Natural killer cell treated with Interleukin-12 subunit alpha and Interleukin-12 subunit beta and Interleukin-15 and Interleukin-18, amount 100 ng/mL, for 72 hours (primary cell): ENCODE results near the gene APBB1. TPM values are rescaled to one million over a fixed set of nuclear protein-coding genes. Genes with fewer than 3 reads are reported as not detected.
A peak's percentile ranks its signal among the peaks of the same experiment; 100 is the strongest.

Experiments
- ATAC-seq, 2 donors: fragments of 150-1000 bp; cut with Tn5 transposase in 1 of 2; sonication (Bioruptor Pico), chemical (Tn5 transposase) in 1 of 2; 2 replicates each; pipeline ENCODE4 v1.10.0; 2021
- DNase-seq: peaks from one replicate; pipeline ENCODE4 v3.0.0; 2022; ENCODE audit warnings: low spot score
- H3K27ac Mint-ChIP-seq, 2 donors: 1 replicate in 1 of 2; 2 replicates in 1 of 2; pipeline ENCODE4 v1.8.0; 2022; ENCODE audit warnings: mixed read lengths in 2 of 2, mild to moderate bottlenecking in 1 of 2, moderate library complexity in 1 of 2
- H3K27me3 Mint-ChIP-seq, 2 donors: 1 replicate in 1 of 2; 2 replicates in 1 of 2; pipeline ENCODE4 v1.8.0; 2022; ENCODE audit warnings: mixed read lengths in 2 of 2
- H3K36me3 Mint-ChIP-seq: one replicate; pipeline ENCODE4 v1.8.0; 2022; ENCODE audit warnings: mixed read lengths
- H3K4me1 Mint-ChIP-seq, 2 donors: 1 replicate in 1 of 2; 2 replicates in 1 of 2; pipeline ENCODE4 v1.8.0; 2022; ENCODE audit warnings: low read depth in 2 of 2, mixed read lengths in 2 of 2, mild to moderate bottlenecking in 1 of 2
- H3K4me3 Mint-ChIP-seq: one replicate; pipeline ENCODE4 v1.8.0; 2022; ENCODE audit warnings: mixed read lengths
- H3K9me3 Mint-ChIP-seq: 2 replicates; pipeline ENCODE4 v1.8.0; 2022; ENCODE audit warnings: mixed read lengths
- total RNA-seq, 2 donors: library from RNA; stranded (reverse); gene quantifications; one replicate each; pipeline ENCODE4 v1.2.3, GENCODE V29; 2022

APBB1 gene
- total RNA-seq, 2 donors from 2014 or later, result 25.5 to 27.5 TPM

DNA sequence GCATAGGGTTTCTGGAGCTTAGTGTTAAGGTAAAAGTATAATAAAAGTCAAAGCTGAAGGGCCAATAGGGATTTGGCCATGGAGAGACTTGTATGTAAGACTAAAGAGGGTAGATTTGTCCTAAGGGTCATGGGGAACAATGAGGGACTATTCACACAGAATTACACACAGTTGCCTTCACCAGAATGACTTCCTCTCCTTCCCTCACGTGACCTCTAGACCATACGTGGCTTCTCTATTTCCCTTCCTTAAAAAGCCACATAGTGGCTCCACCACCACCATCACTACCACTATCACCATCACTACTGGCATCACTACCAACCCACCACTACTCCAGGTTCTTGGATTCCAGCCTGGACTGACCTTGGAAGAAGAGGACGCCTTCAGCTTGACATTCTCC lies 19.1 kb upstream of the APBB1 start:
- ATAC-seq (no peak), DNase-seq (no peak)
- Mint-ChIP-seq H3K9me3 (no peaks in the 10 kb centered on the region), H3K27me3 (peaks cover 0 to 2% of the 10 kb centered on the region in 2 donors), H3K4me3 (no peak overlapping the region), H3K36me3 (no peaks in the 10 kb centered on the region), H3K27ac (no peak overlapping the region), H3K4me1 (peaks cover 3 to 5% of the 10 kb centered on the region in 2 donors)

GRCh38 chr11:6437423-6437822 lies 18.5 kb upstream of the APBB1 start:
- Mint-ChIP-seq H3K27ac (no peak overlapping the region), H3K4me3 (no peak overlapping the region), H3K4me1 (peaks cover 3 to 5% of the 10 kb centered on the region in 2 donors), H3K9me3 (no peaks in the 10 kb centered on the region), H3K27me3 (peaks cover 0 to 2% of the 10 kb centered on the region in 2 donors), H3K36me3 (no peaks in the 10 kb centered on the region)
- no peak for ATAC-seq
- no peak for DNase-seq

DNA sequence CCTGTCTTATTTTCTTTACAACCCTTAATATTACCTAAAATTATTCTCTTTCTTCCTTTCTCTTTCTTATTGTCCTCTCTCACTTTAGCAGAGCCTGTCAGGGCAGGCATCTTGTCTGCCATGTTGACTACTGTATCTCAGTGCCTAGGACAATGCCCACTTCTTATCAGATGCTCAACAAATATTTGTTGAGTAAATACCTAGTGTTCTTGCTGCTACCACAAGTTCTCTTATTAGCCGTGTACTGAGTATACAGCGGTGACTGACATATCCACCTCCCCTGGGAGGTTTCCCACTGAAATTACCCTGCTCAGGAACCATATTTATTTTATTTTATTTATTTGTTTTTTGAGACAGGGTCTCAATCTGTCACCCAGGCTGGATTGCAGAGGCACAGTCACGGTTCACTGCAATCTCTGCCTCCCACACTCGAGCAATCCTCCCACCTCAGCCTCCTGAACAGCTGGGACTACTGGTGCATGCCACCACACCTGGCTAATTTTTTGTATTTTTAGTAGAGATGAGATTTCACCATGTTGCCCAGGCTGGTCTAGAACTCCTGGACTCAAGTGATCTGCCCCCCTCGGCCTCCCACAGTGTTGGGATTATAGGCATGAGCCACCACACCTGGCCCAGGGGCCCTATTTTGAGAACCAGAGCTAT lies 15.2 kb upstream of the APBB1 start:
- Mint-ChIP-seq H3K9me3 (no peaks in the 10 kb centered on the region), H3K36me3 (no peaks in the 10 kb centered on the region), H3K27ac (no peak overlapping the region), H3K27me3 (peaks cover 0 to 2% of the 10 kb centered on the region in 2 donors), H3K4me3 (no peak overlapping the region), H3K4me1 (peaks cover 3 to 5% of the 10 kb centered on the region in 2 donors)
- DNase-seq, result no peak
- no peak for ATAC-seq

DNA sequence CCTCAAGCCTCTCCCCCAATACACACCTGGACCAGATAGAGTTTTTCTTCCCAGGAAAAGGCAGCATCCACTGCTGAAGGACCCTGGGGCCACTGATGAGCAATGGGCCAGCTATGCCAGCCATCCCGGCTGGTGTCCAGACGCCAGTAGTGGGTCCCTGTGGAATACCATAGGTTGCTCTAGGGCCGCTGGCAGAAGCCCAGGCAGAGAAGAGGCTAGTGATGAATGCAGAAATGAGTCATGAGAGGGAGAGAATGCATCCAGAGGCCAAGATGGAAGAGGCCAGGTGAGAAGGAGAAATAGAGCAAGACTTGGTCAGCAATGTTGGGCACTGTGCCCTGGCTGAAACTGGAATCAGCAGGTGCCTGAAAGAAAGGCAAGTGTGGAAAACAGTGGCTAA lies 13.0 kb upstream of the APBB1 start:
- Mint-ChIP-seq H3K4me3 (no peak overlapping the region), H3K4me1 (peaks cover 3 to 5% of the 10 kb centered on the region in 2 donors), H3K27ac (no peak overlapping the region), H3K36me3 (no peaks in the 10 kb centered on the region), H3K9me3 (no peaks in the 10 kb centered on the region), H3K27me3 (peaks cover 0 to 2% of the 10 kb centered on the region in 2 donors)
- ATAC-seq (no peak), DNase-seq (no peak)

DNA sequence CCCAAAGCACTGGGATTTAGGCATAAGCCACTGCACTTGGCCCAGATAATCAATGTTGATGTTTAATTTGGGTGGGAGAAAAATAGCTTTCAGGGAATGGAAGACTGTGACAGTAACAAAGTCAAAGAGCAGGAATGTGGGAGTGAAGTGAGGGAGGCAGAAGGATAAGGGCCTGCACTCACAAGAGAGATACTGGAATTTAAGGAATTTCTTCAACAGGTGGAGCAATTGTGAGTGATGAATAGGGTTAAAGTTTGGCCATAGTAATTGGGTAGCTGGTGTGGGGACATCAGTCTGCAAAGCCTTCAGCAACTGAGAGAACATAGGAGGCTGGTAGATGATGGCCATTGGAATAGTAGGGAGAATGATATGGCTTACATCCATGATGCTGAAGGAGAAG lies 8.6 kb upstream of the APBB1 start:
- peaks cover 15 to 27% of the 10 kb centered on the region in 2 donors for H3K27me3 Mint-ChIP-seq
- H3K36me3 Mint-ChIP-seq, result no peaks in the 10 kb centered on the region
- no peak overlapping the region for H3K4me3 Mint-ChIP-seq
- no peak overlapping the region for H3K27ac Mint-ChIP-seq
- no peaks in the 10 kb centered on the region for H3K4me1 Mint-ChIP-seq
- no peak for ATAC-seq
- no peak for DNase-seq
- H3K9me3 Mint-ChIP-seq, result no peaks in the 10 kb centered on the region

DNA sequence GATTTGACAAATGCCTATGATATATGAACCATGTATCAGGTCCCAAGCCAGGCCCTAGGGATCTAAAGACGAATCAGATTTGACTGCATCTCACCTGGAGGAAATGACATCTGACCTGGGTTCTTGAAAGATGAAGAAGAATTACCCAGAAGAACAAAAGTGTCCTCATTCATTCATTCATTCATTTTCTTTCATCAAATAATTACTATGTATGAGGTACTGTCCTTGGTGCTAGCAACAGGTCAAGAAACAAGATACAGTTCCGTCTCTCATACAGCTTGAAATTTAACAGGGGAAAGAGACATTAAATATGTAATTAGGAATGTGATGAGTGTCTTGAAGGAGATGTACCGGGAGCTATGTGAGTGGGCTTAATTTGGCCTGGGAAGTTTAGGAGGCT lies 1.8 kb upstream of the APBB1 start:
- H3K27me3 Mint-ChIP-seq, result peaks cover 24 to 41% of the 10 kb centered on the region in 2 donors
- no peak overlapping the region for H3K4me3 Mint-ChIP-seq
- ATAC-seq (no peak), DNase-seq (no peak)
- peaks cover 2 to 5% of the 10 kb centered on the region in 2 donors for H3K4me1 Mint-ChIP-seq
- peak overlapping the region in 1 of 2 donors; percentile 3 for H3K27ac Mint-ChIP-seq
- H3K36me3 Mint-ChIP-seq, result no peaks in the 10 kb centered on the region
- no peaks in the 10 kb centered on the region for H3K9me3 Mint-ChIP-seq

DNA sequence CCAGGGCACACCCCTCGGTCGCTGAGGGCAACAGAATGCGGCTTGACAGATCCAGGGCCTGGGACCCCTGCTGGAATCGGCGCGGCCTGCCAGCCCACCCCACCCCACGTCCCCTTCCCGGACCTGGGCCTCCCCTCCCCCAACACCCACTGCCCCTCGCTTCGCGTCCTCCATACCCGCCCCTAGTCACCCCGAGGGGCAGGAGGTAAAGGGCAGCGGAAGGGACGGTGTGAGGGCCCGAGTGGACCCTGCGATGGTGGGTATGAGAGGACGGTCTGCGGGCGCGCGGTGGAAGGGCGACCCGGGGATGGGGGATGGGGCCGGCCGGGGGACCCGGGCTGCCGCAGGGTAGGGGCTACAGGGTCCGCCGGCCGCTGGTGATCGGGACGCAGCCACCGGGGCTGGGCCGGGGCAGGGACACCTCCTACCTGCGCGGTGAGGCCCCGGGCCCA lies 311 bp downstream of the APBB1 start:
- DNase-seq (no peak), ATAC-seq (no peak)
- Mint-ChIP-seq H3K27me3 (peaks cover 14 to 25% of the 10 kb centered on the region in 2 donors), H3K9me3 (no peaks in the 10 kb centered on the region), H3K4me1 (peaks cover 2 to 5% of the 10 kb centered on the region in 2 donors), H3K36me3 (no peaks in the 10 kb centered on the region), H3K4me3 (no peak overlapping the region), H3K27ac (no peak overlapping the region)

DNA sequence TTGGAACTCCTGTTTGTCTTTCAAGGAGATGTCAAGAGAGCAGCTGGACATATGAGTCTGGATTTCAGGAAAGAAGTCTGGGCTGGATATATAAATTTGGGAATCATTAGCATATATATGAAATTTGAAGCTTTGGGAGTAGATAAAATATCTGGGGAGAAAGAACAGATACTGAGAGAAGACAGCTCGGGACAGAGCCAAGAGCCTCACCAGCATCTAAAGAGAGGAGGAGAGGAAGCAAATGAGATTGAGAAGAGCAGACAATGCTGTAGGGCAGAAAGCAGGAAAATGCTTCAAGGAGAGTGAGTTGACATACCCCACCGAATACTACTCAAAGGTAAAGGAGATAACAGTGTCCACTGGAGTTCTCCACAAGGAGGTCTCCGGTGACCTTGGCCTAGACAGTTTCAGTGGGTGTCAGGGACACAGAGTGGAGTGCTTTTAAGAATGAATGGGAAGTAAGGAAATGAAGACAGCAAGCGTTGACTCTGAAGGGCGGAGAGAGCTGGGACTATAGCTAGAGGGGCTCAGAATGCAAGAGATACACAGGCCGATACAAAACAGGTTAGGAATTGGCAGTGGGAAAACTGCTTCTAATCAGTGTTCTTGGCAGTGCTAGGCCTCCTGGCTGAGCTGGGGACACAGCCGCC lies 862 bp downstream of the APBB1 start:
- no peak overlapping the region for H3K4me3 Mint-ChIP-seq
- ATAC-seq, result no peak
- no peak for DNase-seq
- peaks cover 5% of the 10 kb centered on the region in 2 donors for H3K4me1 Mint-ChIP-seq
- no peaks in the 10 kb centered on the region for H3K9me3 Mint-ChIP-seq
- no peak overlapping the region for H3K27ac Mint-ChIP-seq
- peaks cover 12 to 20% of the 10 kb centered on the region in 2 donors for H3K27me3 Mint-ChIP-seq
- no peaks in the 10 kb centered on the region for H3K36me3 Mint-ChIP-seq

DNA sequence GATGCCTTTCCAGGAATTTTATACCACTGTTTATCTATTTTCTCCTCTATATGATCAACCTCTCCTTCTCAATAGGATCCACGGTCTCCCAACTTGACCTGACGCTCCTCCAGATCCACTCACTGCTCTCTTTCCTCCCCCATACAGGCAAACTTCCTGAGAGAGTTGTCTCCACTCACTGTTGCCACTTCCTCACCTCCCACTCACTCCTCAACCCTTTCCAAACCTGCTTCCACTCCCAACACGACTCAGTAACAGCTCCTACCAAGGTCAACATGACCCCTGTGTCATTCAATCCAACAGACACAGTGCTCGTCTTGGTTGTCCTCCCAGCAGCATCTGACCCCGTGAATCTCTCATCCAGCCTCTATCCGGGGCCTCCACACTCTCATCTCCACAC lies 3.1 kb downstream of the APBB1 start:
- no peak for ATAC-seq

GRCh38 chr11:6414874-6415328 lies 4.0 kb downstream of the APBB1 start:
- Mint-ChIP-seq H3K4me1 (peaks cover 5 to 11% of the 10 kb centered on the region in 2 donors), H3K27me3 (no peaks in the 10 kb centered on the region), H3K36me3 (no peaks in the 10 kb centered on the region), H3K27ac (no peak overlapping the region), H3K9me3 (no peaks in the 10 kb centered on the region), H3K4me3 (no peak overlapping the region)
- DNase-seq (no peak), ATAC-seq (peak; percentile 53 to 59)

More for the DNA sequence above, 3.1 kb downstream of the APBB1 start:
- H3K4me1 Mint-ChIP-seq, result peaks cover 5 to 11% of the 10 kb centered on the region in 2 donors
- H3K9me3 Mint-ChIP-seq, result no peaks in the 10 kb centered on the region
- no peak overlapping the region for H3K4me3 Mint-ChIP-seq
- H3K27me3 Mint-ChIP-seq, result peaks cover 1 to 3% of the 10 kb centered on the region in 2 donors
- no peaks in the 10 kb centered on the region for H3K36me3 Mint-ChIP-seq
- DNase-seq, result no peak
- no peak overlapping the region for H3K27ac Mint-ChIP-seq

GRCh38 chr11:6413791-6414201 lies 5.1 kb downstream of the APBB1 start:
- Mint-ChIP-seq H3K9me3 (no peaks in the 10 kb centered on the region), H3K27me3 (no peaks in the 10 kb centered on the region), H3K36me3 (no peaks in the 10 kb centered on the region), H3K4me3 (no peak overlapping the region), H3K4me1 (peaks cover 0 to 8% of the 10 kb centered on the region in 2 donors), H3K27ac (peak overlapping the region in 1 of 2 donors; percentile 28)
- ATAC-seq (no peak), DNase-seq (no peak)

- ATAC-seq (no peak), DNase-seq (no peak)
- Mint-ChIP-seq H3K27me3 (no peaks in the 10 kb centered on the region), H3K36me3 (no peaks in the 10 kb centered on the region), H3K9me3 (no peaks in the 10 kb centered on the region), H3K4me1 (peaks cover 8 to 13% of the 10 kb centered on the region in 2 donors), H3K4me3 (no peak overlapping the region), H3K27ac (no peak overlapping the region)
These were observed 7.3 kb downstream of the APBB1 start for GRCh38 chr11:6411594-6412031.

DNA sequence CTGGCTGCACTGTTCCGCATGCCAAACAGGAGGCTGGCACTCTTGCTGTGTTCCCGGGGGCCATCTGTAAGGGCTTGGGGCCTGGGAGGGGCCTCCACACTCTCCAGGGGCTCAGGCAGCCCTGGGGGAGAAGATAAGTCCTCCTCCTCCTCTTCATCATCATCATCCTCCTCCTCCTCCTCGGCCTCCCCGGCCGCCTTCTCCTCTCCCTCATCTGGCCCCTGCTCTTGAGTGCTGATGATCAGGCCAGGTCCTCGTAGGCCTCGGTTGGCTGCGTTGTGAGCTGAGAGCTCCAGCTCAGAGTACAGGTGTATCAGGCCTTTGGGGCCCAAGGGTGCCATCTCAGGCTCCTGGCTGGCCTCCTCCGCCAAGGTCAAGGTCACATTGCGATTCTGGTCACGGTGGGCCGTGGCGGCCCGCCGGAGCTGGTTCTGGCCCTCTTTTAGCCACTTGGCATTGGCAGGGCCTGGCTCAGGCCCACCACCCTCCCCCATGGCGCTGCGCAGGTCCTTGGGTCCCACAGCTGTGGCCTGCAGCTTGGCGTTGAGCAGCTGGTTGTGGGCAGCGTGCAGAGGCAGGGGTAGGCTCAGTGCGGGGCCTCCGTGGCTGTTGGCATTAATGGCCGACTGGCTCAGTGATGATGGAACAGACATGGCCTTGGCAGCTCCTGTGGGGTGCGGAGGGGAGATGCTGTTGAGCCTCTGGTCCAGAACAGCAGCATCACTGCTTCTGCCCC lies 8.0 kb downstream of the APBB1 start:
- ATAC-seq, result no peak
- no peaks in the 10 kb centered on the region for H3K27me3 Mint-ChIP-seq
- H3K4me3 Mint-ChIP-seq, result no peak overlapping the region
- H3K27ac Mint-ChIP-seq, result no peak overlapping the region
- DNase-seq, result no peak
- peaks cover 14 to 19% of the 10 kb centered on the region in 2 donors for H3K4me1 Mint-ChIP-seq
- no peaks in the 10 kb centered on the region for H3K36me3 Mint-ChIP-seq
- H3K9me3 Mint-ChIP-seq, result no peaks in the 10 kb centered on the region

DNA sequence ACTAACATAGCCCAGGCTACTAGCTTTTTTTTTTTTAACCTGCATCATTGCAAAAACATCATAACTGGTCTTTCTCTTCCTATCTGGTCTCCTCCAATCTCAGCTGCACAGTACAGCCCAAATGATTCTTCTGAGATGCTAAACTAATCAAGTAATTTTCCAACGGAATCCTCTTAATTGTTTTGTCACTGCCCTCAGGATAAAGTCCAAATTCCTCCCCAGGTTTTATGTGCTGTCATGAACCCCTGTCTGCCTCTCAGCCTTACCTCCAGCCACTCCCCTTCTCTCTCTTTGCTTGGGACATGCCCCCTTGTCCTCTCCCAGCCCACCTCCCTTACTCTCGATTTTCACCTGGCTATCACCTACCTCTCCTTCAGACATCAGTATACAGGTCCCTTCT lies 12.5 kb downstream of the APBB1 start:
- no peaks in the 10 kb centered on the region for H3K27me3 Mint-ChIP-seq
- H3K4me1 Mint-ChIP-seq, result peaks cover 38 to 42% of the 10 kb centered on the region in 2 donors
- H3K9me3 Mint-ChIP-seq, result no peaks in the 10 kb centered on the region
- H3K4me3 Mint-ChIP-seq, result no peak overlapping the region
- H3K27ac Mint-ChIP-seq, result no peak overlapping the region
- H3K36me3 Mint-ChIP-seq, result no peaks in the 10 kb centered on the region
- DNase-seq, result no peak
- no peak for ATAC-seq
